ENCODE data around the gene MT1F. TPM values are rescaled to one million over a fixed set of nuclear protein-coding genes. Genes with fewer than 3 reads are reported as not detected.
A peak's percentile ranks its signal among the peaks of the same experiment; 100 is the strongest.

Gene MT1F
- total and polyA plus RNA-seq, 10 of the 15 experiments (the other 5 are each of a cell fraction or from before 2014, with no cell fraction given) = 0.28 to 2.5 (median 1.1) TPM; not detected in 1

DNA sequence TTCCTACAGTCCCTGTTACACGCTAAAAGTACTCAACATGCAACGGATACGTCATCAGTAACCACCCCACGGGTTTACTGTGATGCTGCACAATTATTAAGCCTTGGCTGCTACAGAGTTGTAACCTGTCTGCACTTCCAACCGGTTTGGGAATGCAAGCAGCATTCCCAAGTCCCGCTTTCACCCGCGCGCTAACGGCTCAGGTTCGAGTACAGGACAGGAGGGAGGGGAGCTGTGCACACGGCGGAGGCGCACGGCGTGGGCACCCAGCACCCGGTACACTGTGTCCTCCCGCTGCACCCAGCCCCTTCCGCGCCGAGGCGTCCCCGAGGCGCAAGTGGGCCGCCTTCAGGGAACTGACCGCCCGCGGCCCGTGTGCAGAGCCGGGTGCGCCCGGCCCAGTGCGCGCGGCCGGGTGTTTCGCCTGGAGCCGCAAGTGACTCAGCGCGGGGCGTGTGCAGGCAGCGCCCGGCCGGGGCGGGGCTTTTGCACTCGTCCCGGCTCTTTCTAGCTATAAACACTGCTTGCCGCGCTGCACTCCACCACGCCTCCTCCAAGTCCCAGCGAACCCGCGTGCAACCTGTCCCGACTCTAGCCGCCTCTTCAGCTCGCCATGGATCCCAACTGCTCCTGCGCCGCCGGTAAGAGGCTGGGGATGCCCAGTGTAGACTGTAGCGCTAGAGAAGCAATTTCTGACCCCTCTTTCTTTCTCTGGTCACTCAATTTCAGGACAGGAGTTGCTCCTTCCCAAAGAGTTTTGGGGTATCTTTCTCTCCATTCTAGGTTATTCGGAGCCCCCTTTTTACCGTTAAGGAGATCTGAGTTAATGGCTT, 49.5 kb upstream of the MT1F start, which contains the start of gene MT2A (continued):
- TF ChIP-seq BCLAF1 (IDR thresholded peaks at IDR 0.05) = no peak
- no peak for TF ChIP-seq CTCF (IDR thresholded peaks at IDR 0.05 in 2 of 3, conservative IDR thresholded peaks at IDR 0.05 in 1 of 3; ENCODE audit: control insufficient read depth in 2 of 3, extremely low read depth in 1 of 3, insufficient read depth in 1 of 3, low read depth in 3 of 3, low read length in 3 of 3)
- TF ChIP-seq, protein P1, sequence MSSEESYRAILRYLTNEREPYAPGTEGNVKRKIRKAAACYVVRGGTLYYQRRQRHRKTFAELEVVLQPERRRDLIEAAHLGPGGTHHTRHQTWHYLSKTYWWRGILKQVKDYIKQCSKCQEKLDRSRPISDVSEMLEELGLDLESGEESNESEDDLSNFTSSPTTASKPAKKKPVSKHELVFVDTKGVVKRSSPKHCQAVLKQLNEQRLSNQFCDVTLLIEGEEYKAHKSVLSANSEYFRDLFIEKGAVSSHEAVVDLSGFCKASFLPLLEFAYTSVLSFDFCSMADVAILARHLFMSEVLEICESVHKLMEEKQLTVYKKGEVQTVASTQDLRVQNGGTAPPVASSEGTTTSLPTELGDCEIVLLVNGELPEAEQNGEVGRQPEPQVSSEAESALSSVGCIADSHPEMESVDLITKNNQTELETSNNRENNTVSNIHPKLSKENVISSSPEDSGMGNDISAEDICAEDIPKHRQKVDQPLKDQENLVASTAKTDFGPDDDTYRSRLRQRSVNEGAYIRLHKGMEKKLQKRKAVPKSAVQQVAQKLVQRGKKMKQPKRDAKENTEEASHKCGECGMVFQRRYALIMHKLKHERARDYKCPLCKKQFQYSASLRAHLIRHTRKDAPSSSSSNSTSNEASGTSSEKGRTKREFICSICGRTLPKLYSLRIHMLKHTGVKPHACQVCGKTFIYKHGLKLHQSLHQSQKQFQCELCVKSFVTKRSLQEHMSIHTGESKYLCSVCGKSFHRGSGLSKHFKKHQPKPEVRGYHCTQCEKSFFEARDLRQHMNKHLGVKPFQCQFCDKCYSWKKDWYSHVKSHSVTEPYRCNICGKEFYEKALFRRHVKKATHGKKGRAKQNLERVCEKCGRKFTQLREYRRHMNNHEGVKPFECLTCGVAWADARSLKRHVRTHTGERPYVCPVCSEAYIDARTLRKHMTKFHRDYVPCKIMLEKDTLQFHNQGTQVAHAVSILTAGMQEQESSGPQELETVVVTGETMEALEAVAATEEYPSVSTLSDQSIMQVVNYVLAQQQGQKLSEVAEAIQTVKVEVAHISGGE (CRISPR knock-in tag; IDR thresholded peaks at IDR 0.05) = no peak
- peak; percentile 29; the same call in 1 of the 2 replicates for TF ChIP-seq TCF12 (IDR thresholded peaks at IDR 0.05; ENCODE audit: low read depth, low read length)
- TF ChIP-seq PAX8 (IDR thresholded peaks at IDR 0.05) = no peak
- peak; percentile 89; the same call in 1 of the 2 replicates for TF ChIP-seq BACH1 (IDR thresholded peaks at IDR 0.05; ENCODE audit: borderline replicate concordance)
- 0 out of 2 replicates have a peak, but pooled peaks have one; percentile 30 for TF ChIP-seq TBL1XR1 (IDR thresholded peaks at IDR 0.05; ENCODE audit: low read depth, low read length)
- TF ChIP-seq SMAD1 (IDR thresholded peaks at IDR 0.05; ENCODE audit: low read depth, partially characterized antibody) = no peak
- TF ChIP-seq LARP7 (IDR thresholded peaks at IDR 0.05) = peak; percentile 100
- peak; percentile 2; the same call in 1 of the 2 replicates for TF ChIP-seq SPI1 (IDR thresholded peaks at IDR 0.05; ENCODE audit: borderline replicate concordance, insufficient read depth, low read depth, low read length)
- no peak for TF ChIP-seq ASH2L (IDR thresholded peaks at IDR 0.05; ENCODE audit: borderline replicate concordance, low read depth)
- no peak for TF ChIP-seq SP1 (IDR thresholded peaks at IDR 0.05; ENCODE audit: low read depth, low read length)
- TF ChIP-seq MEF2A (IDR thresholded peaks at IDR 0.05; ENCODE audit: insufficient read depth, low read depth, low read length) = no peak
- no peak for TF ChIP-seq MYB (IDR thresholded peaks at IDR 0.05; ENCODE audit: borderline replicate concordance, low read depth, low read length)
- TF ChIP-seq POU2F2 (IDR thresholded peaks at IDR 0.05; ENCODE audit: borderline replicate concordance, low read depth, low read length) = no peak
- peak; percentile 79 for TF ChIP-seq GATAD2B (conservative IDR thresholded peaks at IDR 0.05; ENCODE audit: low read depth)
- TF ChIP-seq NBN (IDR thresholded peaks at IDR 0.05) = no peak
- TF ChIP-seq RCOR1 (conservative IDR thresholded peaks at IDR 0.05; ENCODE audit: low read depth, low read length) = no peak
- TF ChIP-seq, protein P2, sequence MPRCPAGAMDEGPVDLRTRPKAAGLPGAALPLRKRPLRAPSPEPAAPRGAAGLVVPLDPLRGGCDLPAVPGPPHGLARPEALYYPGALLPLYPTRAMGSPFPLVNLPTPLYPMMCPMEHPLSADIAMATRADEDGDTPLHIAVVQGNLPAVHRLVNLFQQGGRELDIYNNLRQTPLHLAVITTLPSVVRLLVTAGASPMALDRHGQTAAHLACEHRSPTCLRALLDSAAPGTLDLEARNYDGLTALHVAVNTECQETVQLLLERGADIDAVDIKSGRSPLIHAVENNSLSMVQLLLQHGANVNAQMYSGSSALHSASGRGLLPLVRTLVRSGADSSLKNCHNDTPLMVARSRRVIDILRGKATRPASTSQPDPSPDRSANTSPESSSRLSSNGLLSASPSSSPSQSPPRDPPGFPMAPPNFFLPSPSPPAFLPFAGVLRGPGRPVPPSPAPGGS (IDR thresholded peaks at IDR 0.05; ENCODE audit: borderline replicate concordance, insufficient read depth, low read depth, low read length, poor library complexity, severe bottlenecking) = no peak
- peak; percentile 23 for TF ChIP-seq RELA (IDR thresholded peaks at IDR 0.05; ENCODE audit: borderline replicate concordance, partially characterized antibody)

All from GM12878 (cell line).